ENCODE results near the gene TBCD.

DNA sequence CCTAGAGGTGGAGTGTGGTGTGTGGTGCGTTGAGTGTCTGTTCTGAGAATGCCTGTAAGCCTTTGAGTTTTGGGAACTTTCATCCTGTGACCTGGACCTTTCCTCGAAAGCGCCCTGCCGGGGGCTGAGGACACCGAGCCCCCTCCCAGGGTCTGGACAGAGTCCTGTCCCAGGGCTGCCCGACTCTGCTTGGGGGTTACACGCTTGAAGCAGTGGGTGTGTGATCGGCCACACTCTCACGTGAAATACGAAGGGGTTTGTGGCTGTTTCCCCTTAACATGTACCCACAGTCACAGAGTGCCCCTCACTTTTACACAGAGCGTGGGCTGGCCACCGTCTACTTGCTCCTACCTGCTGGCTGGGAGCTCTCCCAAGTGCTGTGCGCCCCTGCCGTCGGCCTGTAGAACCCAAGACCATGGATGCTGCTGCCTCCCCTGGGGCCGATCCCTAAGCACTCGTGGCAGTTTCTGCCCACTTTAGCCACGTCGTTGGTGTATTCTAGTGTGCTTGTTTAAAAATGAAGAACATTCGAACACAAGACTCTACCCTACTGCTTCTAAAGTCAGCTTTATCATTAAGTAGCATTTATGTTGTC is 81.1 kb downstream of the TBCD start:
- TF ChIP-seq, protein P1, sequence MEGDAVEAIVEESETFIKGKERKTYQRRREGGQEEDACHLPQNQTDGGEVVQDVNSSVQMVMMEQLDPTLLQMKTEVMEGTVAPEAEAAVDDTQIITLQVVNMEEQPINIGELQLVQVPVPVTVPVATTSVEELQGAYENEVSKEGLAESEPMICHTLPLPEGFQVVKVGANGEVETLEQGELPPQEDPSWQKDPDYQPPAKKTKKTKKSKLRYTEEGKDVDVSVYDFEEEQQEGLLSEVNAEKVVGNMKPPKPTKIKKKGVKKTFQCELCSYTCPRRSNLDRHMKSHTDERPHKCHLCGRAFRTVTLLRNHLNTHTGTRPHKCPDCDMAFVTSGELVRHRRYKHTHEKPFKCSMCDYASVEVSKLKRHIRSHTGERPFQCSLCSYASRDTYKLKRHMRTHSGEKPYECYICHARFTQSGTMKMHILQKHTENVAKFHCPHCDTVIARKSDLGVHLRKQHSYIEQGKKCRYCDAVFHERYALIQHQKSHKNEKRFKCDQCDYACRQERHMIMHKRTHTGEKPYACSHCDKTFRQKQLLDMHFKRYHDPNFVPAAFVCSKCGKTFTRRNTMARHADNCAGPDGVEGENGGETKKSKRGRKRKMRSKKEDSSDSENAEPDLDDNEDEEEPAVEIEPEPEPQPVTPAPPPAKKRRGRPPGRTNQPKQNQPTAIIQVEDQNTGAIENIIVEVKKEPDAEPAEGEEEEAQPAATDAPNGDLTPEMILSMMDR (IDR thresholded peaks at IDR 0.05 in 2 of 3, conservative IDR thresholded peaks at IDR 0.05 in 1 of 3; ENCODE audit: insufficient read depth in 2 of 3, low read depth in 1 of 3, low read length in 3 of 3) = no peak
- TF ChIP-seq TRIM28 (IDR thresholded peaks at IDR 0.05) (no peak), ZNF507 (tag; conservative IDR thresholded peaks at IDR 0.05) (no peak), ATF1 (CRISPR knock-in tag; IDR thresholded peaks at IDR 0.05) (no peak), ATF1 (tag; IDR thresholded peaks at IDR 0.05) (no peak), EP300 (IDR thresholded peaks at IDR 0.05; ENCODE audit: low read length) (no peak), EZH2 (IDR thresholded peaks at IDR 0.05; ENCODE audit: borderline replicate concordance, low read depth, low read length) (no peak), POLR2AphosphoS2 (IDR thresholded peaks at IDR 0.05; ENCODE audit: low read length) (no peak), BRCA1 (IDR thresholded peaks at IDR 0.05) (no peak), BRCA1 (CRISPR knock-in tag; IDR thresholded peaks at IDR 0.05) (no peak), RCOR1 (IDR thresholded peaks at IDR 0.05; ENCODE audit: borderline replicate concordance in 1 of 2, low read depth in 2 of 2, low read length in 2 of 2) (no peak)
- TF ChIP-seq, protein P2, sequence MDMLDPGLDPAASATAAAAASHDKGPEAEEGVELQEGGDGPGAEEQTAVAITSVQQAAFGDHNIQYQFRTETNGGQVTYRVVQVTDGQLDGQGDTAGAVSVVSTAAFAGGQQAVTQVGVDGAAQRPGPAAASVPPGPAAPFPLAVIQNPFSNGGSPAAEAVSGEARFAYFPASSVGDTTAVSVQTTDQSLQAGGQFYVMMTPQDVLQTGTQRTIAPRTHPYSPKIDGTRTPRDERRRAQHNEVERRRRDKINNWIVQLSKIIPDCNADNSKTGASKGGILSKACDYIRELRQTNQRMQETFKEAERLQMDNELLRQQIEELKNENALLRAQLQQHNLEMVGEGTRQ (CRISPR knock-in tag; IDR thresholded peaks at IDR 0.05) = no peak
- TF ChIP-seq, protein P3, sequence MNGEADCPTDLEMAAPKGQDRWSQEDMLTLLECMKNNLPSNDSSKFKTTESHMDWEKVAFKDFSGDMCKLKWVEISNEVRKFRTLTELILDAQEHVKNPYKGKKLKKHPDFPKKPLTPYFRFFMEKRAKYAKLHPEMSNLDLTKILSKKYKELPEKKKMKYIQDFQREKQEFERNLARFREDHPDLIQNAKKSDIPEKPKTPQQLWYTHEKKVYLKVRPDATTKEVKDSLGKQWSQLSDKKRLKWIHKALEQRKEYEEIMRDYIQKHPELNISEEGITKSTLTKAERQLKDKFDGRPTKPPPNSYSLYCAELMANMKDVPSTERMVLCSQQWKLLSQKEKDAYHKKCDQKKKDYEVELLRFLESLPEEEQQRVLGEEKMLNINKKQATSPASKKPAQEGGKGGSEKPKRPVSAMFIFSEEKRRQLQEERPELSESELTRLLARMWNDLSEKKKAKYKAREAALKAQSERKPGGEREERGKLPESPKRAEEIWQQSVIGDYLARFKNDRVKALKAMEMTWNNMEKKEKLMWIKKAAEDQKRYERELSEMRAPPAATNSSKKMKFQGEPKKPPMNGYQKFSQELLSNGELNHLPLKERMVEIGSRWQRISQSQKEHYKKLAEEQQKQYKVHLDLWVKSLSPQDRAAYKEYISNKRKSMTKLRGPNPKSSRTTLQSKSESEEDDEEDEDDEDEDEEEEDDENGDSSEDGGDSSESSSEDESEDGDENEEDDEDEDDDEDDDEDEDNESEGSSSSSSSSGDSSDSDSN (IDR thresholded peaks at IDR 0.05; ENCODE audit: borderline replicate concordance in 1 of 2, low read depth in 2 of 2, low read length in 2 of 2) = no peak
- TF ChIP-seq, protein P4, sequence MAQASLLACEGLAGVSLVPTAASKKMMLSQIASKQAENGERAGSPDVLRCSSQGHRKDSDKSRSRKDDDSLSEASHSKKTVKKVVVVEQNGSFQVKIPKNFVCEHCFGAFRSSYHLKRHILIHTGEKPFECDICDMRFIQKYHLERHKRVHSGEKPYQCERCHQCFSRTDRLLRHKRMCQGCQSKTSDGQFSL (CRISPR knock-in tag; IDR thresholded peaks at IDR 0.05) = no peak
- TF ChIP-seq, protein P4 (tag; IDR thresholded peaks at IDR 0.05) = no peak
- TF ChIP-seq, protein P5, sequence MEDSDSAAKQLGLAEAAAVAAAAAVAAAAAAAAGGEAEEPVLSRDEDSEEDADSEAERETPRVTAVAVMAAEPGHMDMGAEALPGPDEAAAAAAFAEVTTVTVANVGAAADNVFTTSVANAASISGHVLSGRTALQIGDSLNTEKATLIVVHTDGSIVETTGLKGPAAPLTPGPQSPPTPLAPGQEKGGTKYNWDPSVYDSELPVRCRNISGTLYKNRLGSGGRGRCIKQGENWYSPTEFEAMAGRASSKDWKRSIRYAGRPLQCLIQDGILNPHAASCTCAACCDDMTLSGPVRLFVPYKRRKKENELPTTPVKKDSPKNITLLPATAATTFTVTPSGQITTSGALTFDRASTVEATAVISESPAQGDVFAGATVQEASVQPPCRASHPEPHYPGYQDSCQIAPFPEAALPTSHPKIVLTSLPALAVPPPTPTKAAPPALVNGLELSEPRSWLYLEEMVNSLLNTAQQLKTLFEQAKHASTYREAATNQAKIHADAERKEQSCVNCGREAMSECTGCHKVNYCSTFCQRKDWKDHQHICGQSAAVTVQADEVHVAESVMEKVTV (CRISPR knock-in tag; IDR thresholded peaks at IDR 0.05) = no peak
